HEK293 (cell line): Measurements from ENCODE around the gene ADAMTS4.

ENCODE experiments used
- CTCF ChIA-PET: fragments of 350-600 bp; formaldehyde crosslinking; extraction: SDS; loops from one replicate; lab custom pipeline; 2021; ENCODE audit warnings: antibody characterized with exemption; lab: Yijun Ruan, JAX
- POLR2A ChIA-PET: fragments of 300-600 bp; formaldehyde crosslinking; extraction: SDS; loops from one replicate; lab custom pipeline; 2020; ENCODE audit warnings: antibody characterized with exemption, inconsistent platforms; lab: Yijun Ruan, JAX
- H3K27ac ChIP-seq: fragments of 200-500 bp; sonication (Bioruptor generic); 2 replicates; pipeline ENCODE4 v1.5.1; 2014; ENCODE audit warnings: low read depth, low read length, control low read depth, inconsistent platforms; ENCODE audit errors: extremely low read depth
- H3K36me3 ChIP-seq, 2 experiments: fragments of 200-500 bp in 1 of 2; sonication (Bioruptor generic) in 1 of 2; 1 replicate in 1 of 2; 2 replicates in 1 of 2; pipeline ENCODE4 v1.5.1; 2014 to 2017; ENCODE audit warnings: inconsistent platforms in 2 of 2, low read length in 2 of 2; ENCODE audit not compliant: control insufficient read depth in 2 of 2, insufficient read depth in 1 of 2
- H3K4me1 ChIP-seq: fragments of 200-500 bp; sonication (Bioruptor generic); 2 replicates; pipeline ENCODE4 v1.5.1; 2014; ENCODE audit warnings: mild to moderate bottlenecking, low read length, inconsistent platforms; ENCODE audit not compliant: control insufficient read depth, insufficient read depth
- H3K4me3 ChIP-seq: 2 replicates; pipeline ENCODE4 v1.5.1; 2011; ENCODE audit warnings: low read depth, mild to moderate bottlenecking, control low read depth, low read length, moderate library complexity
- H3K9me3 ChIP-seq: fragments of 200-500 bp; sonication (Bioruptor generic); 2 replicates; pipeline ENCODE4 v1.5.1; 2014; ENCODE audit warnings: low read depth, low read length, inconsistent platforms; ENCODE audit not compliant: control insufficient read depth, insufficient read depth
- HOXC10 ChIP-seq: sonication (generic); formaldehyde crosslinking; IDR thresholded peaks from 2 replicates; pipeline ENCODE4 v1.8.1; 2023; ENCODE audit warnings: mild to moderate bottlenecking, missing genetic modification reagents
- ZNF138 ChIP-seq: fragments of 450-650 bp; formaldehyde crosslinking; IDR thresholded peaks from 2 replicates; pipeline ENCODE4 v1.5.1; 2016; ENCODE audit warnings: missing biosample characterization, missing genetic modification characterization, borderline replicate concordance
- ZNF146 ChIP-seq: fragments of 450-650 bp; formaldehyde crosslinking; IDR thresholded peaks from 2 replicates; pipeline ENCODE4 v1.5.1; 2016; ENCODE audit warnings: missing biosample characterization, missing genetic modification characterization
- ZNF274 ChIP-seq, 2 experiments: fragments of 200-500 bp in 1 of 2; fragments of 450-650 bp in 1 of 2; sonication (Bioruptor generic) in 1 of 2; formaldehyde crosslinking in 1 of 2; IDR thresholded peaks; 2 replicates each; pipeline versions ENCODE4 v1.5.1 to v1.6.1; 2014 to 2016; ENCODE audit warnings: borderline replicate concordance in 1 of 2, inconsistent platforms in 1 of 2, low read length in 1 of 2, missing biosample characterization in 1 of 2, missing genetic modification characterization in 1 of 2
- ZNF311 ChIP-seq: fragments of 450-650 bp; formaldehyde crosslinking; IDR thresholded peaks from 2 replicates; pipeline ENCODE4 v1.5.1; 2017; ENCODE audit warnings: missing biosample characterization, missing genetic modification characterization, borderline replicate concordance
- ZNF335 ChIP-seq: fragments of 450-650 bp; formaldehyde crosslinking; conservative IDR thresholded peaks from 2 replicates; pipeline ENCODE4 v1.5.1; 2016; ENCODE audit warnings: missing biosample characterization, missing genetic modification characterization
- ZNF366 ChIP-seq: fragments of 450-650 bp; formaldehyde crosslinking; conservative IDR thresholded peaks from 2 replicates; pipeline ENCODE4 v1.5.1; 2016; ENCODE audit warnings: missing biosample characterization, missing genetic modification characterization
- ZNF521 ChIP-seq: fragments of 450-650 bp; formaldehyde crosslinking; IDR thresholded peaks from 2 replicates; pipeline ENCODE4 v1.5.1; 2017; ENCODE audit warnings: missing biosample characterization, mild to moderate bottlenecking, missing genetic modification characterization
- ZNF558 ChIP-seq: fragments of 450-650 bp; formaldehyde crosslinking; IDR thresholded peaks from 2 replicates; pipeline ENCODE4 v1.5.1; 2016; ENCODE audit warnings: missing biosample characterization, missing genetic modification characterization
- ZNF561 ChIP-seq: fragments of 450-650 bp; IDR thresholded peaks from 2 replicates; pipeline ENCODE4 v1.5.1; 2018; ENCODE audit warnings: missing biosample characterization, missing genetic modification characterization, borderline replicate concordance
- ZNF660 ChIP-seq: fragments of 450-650 bp; IDR thresholded peaks from 2 replicates; pipeline ENCODE4 v1.5.1; 2018; ENCODE audit warnings: missing biosample characterization, mild to moderate bottlenecking, missing genetic modification characterization
- ZNF777 ChIP-seq: fragments of 450-650 bp; formaldehyde crosslinking; IDR thresholded peaks from 2 replicates; pipeline ENCODE4 v1.5.1; 2017; ENCODE audit warnings: missing biosample characterization, missing genetic modification characterization, borderline replicate concordance
- ZSCAN30 ChIP-seq: fragments of 450-650 bp; IDR thresholded peaks from 2 replicates; pipeline ENCODE4 v1.5.1; 2018; ENCODE audit warnings: missing biosample characterization, mild to moderate bottlenecking, missing genetic modification characterization, moderate library complexity
- TF ChIP-seq, protein P1 (sequence below): fragments of 450-650 bp; formaldehyde crosslinking; IDR thresholded peaks from 2 replicates; pipeline ENCODE4 v1.5.1; 2016; ENCODE audit warnings: missing biosample characterization, missing genetic modification characterization, low read depth
- TF ChIP-seq, protein P2 (sequence below): fragments of 450-650 bp; formaldehyde crosslinking; IDR thresholded peaks from 2 replicates; pipeline ENCODE4 v1.5.1; 2016; ENCODE audit warnings: missing biosample characterization, missing genetic modification characterization
- TF ChIP-seq, protein P3 (sequence below): fragments of 450-650 bp; formaldehyde crosslinking; IDR thresholded peaks from 2 replicates; pipeline ENCODE4 v1.5.1; 2016; ENCODE audit warnings: missing biosample characterization, missing genetic modification characterization, low read depth
- TF ChIP-seq, protein P4 (sequence below): fragments of 450-650 bp; formaldehyde crosslinking; IDR thresholded peaks from 2 replicates; pipeline ENCODE4 v1.5.1; 2016; ENCODE audit warnings: missing biosample characterization, missing genetic modification characterization, borderline replicate concordance
- TF ChIP-seq, protein P5 (sequence below): fragments of 450-650 bp; formaldehyde crosslinking; optimal IDR thresholded peaks from 2 replicates; pipeline ENCODE3; 2016; ENCODE audit warnings: missing biosample characterization, mild to moderate bottlenecking, missing genetic modification characterization
- TF ChIP-seq, protein P6 (sequence below): IDR thresholded peaks from 2 replicates; pipeline ENCODE4 v1.6.1; 2011; ENCODE audit warnings: mild to moderate bottlenecking, low read depth, low read length, borderline replicate concordance

The ADAMTS4 gene

DNA sequence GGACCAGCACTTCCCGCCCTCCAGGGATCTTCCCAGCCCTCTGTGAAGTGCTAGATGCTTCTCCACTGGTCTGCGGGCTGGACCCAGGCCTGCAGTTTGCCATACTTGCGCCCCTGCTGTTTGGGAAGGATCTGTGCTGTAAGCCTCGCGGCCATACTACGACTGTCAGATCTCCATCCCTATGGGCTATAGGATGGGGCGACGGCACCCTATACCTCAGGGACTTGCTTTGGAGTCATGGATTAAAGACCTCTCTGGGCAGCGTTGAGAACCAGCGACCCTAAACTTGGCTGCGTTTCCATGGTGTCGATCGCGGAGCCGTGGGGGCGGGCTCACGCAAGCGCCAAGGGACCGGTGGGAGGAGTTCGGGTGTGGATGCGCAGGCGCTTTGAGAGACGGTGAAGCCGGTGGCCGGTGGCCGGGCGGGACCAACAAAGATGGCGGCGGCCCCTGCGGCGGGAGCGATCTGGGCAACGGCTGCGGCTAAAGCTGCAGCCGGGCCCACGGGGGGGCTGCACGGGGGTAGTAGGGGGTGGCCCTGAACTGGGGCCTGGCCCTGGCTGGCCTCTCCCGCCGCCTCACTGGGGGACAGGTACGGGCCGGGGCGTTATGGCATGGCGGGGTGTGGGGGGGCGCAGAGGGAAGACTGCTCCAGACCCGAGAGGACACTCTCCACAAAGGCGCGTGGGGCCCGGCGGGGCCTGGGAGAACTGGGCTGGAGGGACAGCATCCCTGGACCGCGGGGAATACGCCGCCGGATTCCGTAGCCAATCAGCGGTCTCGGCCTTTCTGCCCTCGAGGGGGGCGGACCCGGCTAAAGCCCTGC, 39.6 kb downstream of the ADAMTS4 start, which contains the start of gene USP21:
Gene USP21 (plus strand): TSS at position 414 of the 826 bp plus-strand sequence. CDS start 1,141 bp downstream, outside the sequence.
- Histone ChIP-seq H3K4me1 (0 out of 2 replicates have a peak, but pooled peaks cover 4% of the 10 kb centered on the region), H3K9me3 (no peaks in the 10 kb centered on the region), H3K4me3 (peak within 1 kb of the TSS; percentile 78), H3K36me3 (peaks cover 5 to 72% of the 10 kb centered on the region in 2 experiments; a peak in 2 of 3 replicates), H3K27ac (peak within 1 kb of the TSS; percentile 65)
- ChIA-PET CTCF (interaction anchor here (0.6 to 1.2 kb wide), 2 partner anchors 21 to 115 kb away, joined by 3 to 5 read pairs; no protein-coding TSS in a partner anchor), POLR2A (interaction anchor here (0.6 to 1.3 kb wide), 4 partner anchors 26 to 155 kb away, joined by 3 to 7 read pairs (median 4); partner anchors contain the start of genes DEDD, F11R, SDHC and TOMM40L)
- peak; percentile 93 for TF ChIP-seq ZNF335 (tag by site-specific recombination)
- no peak for TF ChIP-seq ZNF521 (tag by site-specific recombination)
- no peak for TF ChIP-seq HOXC10 (CRISPR knock-in tag)
- TF ChIP-seq ZNF138 = no peak
- TF ChIP-seq ZNF660 (tag by site-specific recombination) = 0 out of 2 replicates have a peak, but pooled peaks have one; percentile 49
- no peak for TF ChIP-seq ZNF777 (tag by site-specific recombination)
- no peak for TF ChIP-seq ZNF561 (tag by site-specific recombination)
- TF ChIP-seq, protein P1, sequence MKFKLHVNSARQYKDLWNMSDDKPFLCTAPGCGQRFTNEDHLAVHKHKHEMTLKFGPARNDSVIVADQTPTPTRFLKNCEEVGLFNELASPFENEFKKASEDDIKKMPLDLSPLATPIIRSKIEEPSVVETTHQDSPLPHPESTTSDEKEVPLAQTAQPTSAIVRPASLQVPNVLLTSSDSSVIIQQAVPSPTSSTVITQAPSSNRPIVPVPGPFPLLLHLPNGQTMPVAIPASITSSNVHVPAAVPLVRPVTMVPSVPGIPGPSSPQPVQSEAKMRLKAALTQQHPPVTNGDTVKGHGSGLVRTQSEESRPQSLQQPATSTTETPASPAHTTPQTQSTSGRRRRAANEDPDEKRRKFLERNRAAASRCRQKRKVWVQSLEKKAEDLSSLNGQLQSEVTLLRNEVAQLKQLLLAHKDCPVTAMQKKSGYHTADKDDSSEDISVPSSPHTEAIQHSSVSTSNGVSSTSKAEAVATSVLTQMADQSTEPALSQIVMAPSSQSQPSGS (tag by site-specific recombination) = no peak
- TF ChIP-seq ZNF146 (tag by site-specific recombination) = 0 out of 2 replicates have a peak, but pooled peaks have one; percentile 34
- 0 out of 2 replicates have a peak, but pooled peaks have one; percentile 26 for TF ChIP-seq ZSCAN30 (tag by site-specific recombination)
- TF ChIP-seq ZNF274 (IDR thresholded peaks at IDR 0.05; ENCODE audit: low read length) = no peak
- TF ChIP-seq ZNF274 (tag by site-specific recombination; IDR thresholded peaks at IDR 0.05; ENCODE audit: borderline replicate concordance) = no peak
- TF ChIP-seq ZNF558 (tag by site-specific recombination) = no peak
- no peak for TF ChIP-seq ZNF311
- TF ChIP-seq, protein P2, sequence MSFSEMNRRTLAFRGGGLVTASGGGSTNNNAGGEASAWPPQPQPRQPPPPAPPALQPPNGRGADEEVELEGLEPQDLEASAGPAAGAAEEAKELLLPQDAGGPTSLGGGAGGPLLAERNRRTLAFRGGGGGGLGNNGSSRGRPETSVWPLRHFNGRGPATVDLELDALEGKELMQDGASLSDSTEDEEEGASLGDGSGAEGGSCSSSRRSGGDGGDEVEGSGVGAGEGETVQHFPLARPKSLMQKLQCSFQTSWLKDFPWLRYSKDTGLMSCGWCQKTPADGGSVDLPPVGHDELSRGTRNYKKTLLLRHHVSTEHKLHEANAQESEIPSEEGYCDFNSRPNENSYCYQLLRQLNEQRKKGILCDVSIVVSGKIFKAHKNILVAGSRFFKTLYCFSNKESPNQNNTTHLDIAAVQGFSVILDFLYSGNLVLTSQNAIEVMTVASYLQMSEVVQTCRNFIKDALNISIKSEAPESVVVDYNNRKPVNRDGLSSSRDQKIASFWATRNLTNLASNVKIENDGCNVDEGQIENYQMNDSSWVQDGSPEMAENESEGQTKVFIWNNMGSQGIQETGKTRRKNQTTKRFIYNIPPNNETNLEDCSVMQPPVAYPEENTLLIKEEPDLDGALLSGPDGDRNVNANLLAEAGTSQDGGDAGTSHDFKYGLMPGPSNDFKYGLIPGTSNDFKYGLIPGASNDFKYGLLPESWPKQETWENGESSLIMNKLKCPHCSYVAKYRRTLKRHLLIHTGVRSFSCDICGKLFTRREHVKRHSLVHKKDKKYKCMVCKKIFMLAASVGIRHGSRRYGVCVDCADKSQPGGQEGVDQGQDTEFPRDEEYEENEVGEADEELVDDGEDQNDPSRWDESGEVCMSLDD = no peak
- TF ChIP-seq, protein P3, sequence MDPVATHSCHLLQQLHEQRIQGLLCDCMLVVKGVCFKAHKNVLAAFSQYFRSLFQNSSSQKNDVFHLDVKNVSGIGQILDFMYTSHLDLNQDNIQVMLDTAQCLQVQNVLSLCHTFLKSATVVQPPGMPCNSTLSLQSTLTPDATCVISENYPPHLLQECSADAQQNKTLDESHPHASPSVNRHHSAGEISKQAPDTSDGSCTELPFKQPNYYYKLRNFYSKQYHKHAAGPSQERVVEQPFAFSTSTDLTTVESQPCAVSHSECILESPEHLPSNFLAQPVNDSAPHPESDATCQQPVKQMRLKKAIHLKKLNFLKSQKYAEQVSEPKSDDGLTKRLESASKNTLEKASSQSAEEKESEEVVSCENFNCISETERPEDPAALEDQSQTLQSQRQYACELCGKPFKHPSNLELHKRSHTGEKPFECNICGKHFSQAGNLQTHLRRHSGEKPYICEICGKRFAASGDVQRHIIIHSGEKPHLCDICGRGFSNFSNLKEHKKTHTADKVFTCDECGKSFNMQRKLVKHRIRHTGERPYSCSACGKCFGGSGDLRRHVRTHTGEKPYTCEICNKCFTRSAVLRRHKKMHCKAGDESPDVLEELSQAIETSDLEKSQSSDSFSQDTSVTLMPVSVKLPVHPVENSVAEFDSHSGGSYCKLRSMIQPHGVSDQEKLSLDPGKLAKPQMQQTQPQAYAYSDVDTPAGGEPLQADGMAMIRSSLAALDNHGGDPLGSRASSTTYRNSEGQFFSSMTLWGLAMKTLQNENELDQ = no peak
- TF ChIP-seq ZNF366 (tag by site-specific recombination) = 0 out of 2 replicates have a peak, but pooled peaks have one; percentile 14
- TF ChIP-seq, protein P4, sequence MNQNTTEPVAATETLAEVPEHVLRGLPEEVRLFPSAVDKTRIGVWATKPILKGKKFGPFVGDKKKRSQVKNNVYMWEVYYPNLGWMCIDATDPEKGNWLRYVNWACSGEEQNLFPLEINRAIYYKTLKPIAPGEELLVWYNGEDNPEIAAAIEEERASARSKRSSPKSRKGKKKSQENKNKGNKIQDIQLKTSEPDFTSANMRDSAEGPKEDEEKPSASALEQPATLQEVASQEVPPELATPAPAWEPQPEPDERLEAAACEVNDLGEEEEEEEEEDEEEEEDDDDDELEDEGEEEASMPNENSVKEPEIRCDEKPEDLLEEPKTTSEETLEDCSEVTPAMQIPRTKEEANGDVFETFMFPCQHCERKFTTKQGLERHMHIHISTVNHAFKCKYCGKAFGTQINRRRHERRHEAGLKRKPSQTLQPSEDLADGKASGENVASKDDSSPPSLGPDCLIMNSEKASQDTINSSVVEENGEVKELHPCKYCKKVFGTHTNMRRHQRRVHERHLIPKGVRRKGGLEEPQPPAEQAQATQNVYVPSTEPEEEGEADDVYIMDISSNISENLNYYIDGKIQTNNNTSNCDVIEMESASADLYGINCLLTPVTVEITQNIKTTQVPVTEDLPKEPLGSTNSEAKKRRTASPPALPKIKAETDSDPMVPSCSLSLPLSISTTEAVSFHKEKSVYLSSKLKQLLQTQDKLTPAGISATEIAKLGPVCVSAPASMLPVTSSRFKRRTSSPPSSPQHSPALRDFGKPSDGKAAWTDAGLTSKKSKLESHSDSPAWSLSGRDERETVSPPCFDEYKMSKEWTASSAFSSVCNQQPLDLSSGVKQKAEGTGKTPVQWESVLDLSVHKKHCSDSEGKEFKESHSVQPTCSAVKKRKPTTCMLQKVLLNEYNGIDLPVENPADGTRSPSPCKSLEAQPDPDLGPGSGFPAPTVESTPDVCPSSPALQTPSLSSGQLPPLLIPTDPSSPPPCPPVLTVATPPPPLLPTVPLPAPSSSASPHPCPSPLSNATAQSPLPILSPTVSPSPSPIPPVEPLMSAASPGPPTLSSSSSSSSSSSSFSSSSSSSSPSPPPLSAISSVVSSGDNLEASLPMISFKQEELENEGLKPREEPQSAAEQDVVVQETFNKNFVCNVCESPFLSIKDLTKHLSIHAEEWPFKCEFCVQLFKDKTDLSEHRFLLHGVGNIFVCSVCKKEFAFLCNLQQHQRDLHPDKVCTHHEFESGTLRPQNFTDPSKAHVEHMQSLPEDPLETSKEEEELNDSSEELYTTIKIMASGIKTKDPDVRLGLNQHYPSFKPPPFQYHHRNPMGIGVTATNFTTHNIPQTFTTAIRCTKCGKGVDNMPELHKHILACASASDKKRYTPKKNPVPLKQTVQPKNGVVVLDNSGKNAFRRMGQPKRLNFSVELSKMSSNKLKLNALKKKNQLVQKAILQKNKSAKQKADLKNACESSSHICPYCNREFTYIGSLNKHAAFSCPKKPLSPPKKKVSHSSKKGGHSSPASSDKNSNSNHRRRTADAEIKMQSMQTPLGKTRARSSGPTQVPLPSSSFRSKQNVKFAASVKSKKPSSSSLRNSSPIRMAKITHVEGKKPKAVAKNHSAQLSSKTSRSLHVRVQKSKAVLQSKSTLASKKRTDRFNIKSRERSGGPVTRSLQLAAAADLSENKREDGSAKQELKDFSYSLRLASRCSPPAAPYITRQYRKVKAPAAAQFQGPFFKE (tag by site-specific recombination) = no peak
- TF ChIP-seq, protein P5, sequence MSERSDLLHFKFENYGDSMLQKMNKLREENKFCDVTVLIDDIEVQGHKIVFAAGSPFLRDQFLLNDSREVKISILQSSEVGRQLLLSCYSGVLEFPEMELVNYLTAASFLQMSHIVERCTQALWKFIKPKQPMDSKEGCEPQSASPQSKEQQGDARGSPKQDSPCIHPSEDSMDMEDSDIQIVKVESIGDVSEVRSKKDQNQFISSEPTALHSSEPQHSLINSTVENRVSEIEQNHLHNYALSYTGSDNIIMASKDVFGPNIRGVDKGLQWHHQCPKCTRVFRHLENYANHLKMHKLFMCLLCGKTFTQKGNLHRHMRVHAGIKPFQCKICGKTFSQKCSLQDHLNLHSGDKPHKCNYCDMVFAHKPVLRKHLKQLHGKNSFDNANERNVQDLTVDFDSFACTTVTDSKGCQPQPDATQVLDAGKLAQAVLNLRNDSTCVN (tag by site-specific recombination) = peak; percentile 43
- TF ChIP-seq, protein P6, sequence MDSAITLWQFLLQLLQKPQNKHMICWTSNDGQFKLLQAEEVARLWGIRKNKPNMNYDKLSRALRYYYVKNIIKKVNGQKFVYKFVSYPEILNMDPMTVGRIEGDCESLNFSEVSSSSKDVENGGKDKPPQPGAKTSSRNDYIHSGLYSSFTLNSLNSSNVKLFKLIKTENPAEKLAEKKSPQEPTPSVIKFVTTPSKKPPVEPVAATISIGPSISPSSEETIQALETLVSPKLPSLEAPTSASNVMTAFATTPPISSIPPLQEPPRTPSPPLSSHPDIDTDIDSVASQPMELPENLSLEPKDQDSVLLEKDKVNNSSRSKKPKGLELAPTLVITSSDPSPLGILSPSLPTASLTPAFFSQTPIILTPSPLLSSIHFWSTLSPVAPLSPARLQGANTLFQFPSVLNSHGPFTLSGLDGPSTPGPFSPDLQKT = no peak
